Endothelial cell (in vitro differentiated cells): Measurements from ENCODE around the gene TFDP2. TPM values are rescaled to one million over a fixed set of nuclear protein-coding genes. Genes with fewer than 3 reads are reported as not detected.
"Not testable (repeated sequence)": the region's sequence is repeated elsewhere in the genome, so short reads cannot be mapped to it uniquely, and the experiment has no call there.

ENCODE experiments used
- DNase-seq: peaks from one replicate; pipeline ENCODE4 v3.0.0; 2021; ENCODE audit warnings: low spot score
- H3K27ac Mint-ChIP-seq: one replicate; pipeline ENCODE4 v1.8.0; 2021; ENCODE audit warnings: mixed read lengths, inconsistent platforms; ENCODE audit not compliant: unreplicated experiment
- H3K27me3 Mint-ChIP-seq: one replicate; pipeline ENCODE4 v1.8.0; 2021; ENCODE audit warnings: mild to moderate bottlenecking, moderate library complexity, mixed read lengths, inconsistent platforms; ENCODE audit not compliant: unreplicated experiment
- H3K36me3 Mint-ChIP-seq: one replicate; pipeline ENCODE4 v1.8.0; 2021; ENCODE audit warnings: mild to moderate bottlenecking, low read depth, mixed read lengths, inconsistent platforms; ENCODE audit not compliant: unreplicated experiment
- H3K4me1 Mint-ChIP-seq: one replicate; pipeline ENCODE4 v1.8.0; 2021; ENCODE audit warnings: mild to moderate bottlenecking, mixed read lengths, inconsistent platforms; ENCODE audit not compliant: unreplicated experiment
- H3K4me3 Mint-ChIP-seq: one replicate; pipeline ENCODE4 v1.8.0; 2021; ENCODE audit warnings: mild to moderate bottlenecking, mixed read lengths, inconsistent platforms; ENCODE audit not compliant: unreplicated experiment
- H3K9me3 Mint-ChIP-seq: one replicate; pipeline ENCODE4 v1.8.0; 2021; ENCODE audit warnings: mixed read lengths, inconsistent platforms; ENCODE audit not compliant: unreplicated experiment
- CTCF ChIP-seq: fragments of 200-600 bp; sonication (generic); IDR thresholded peaks from one replicate; pipeline ENCODE4 v1.5.0; 2021; ENCODE audit warnings: antibody characterized with exemption; ENCODE audit not compliant: unreplicated experiment
- total RNA-seq: library from RNA; stranded (reverse); fragmentation: NEBNext Ultra II Directional; extraction: Animal tissue kit (Norgen Biotek cat#: 25700); gene quantifications from one replicate; pipeline ENCODE4 v1.2.1, GENCODE V29; 2021; ENCODE audit not compliant: unreplicated experiment

The TFDP2 gene
- total RNA-seq, 1 donor from 2014 or later = 31.1 TPM

- Mint-ChIP-seq H3K4me1 (no peaks in the 10 kb centered on the region), H3K9me3 (no peaks in the 10 kb centered on the region), H3K36me3 (peaks cover 4% of the 10 kb centered on the region), H3K4me3 (no peak overlapping the region), H3K27me3 (no peaks in the 10 kb centered on the region), H3K27ac (no peak overlapping the region)
- no peak for DNase-seq
- no peak for TF ChIP-seq CTCF
These were observed 162.7 kb downstream of the TFDP2 start for GRCh38 chr3:141986548-141987107.

- no peak for TF ChIP-seq CTCF
- no peaks in the 10 kb centered on the region for H3K4me1 Mint-ChIP-seq
- no peak overlapping the region for H3K4me3 Mint-ChIP-seq
- peaks cover 8% of the 10 kb centered on the region for H3K36me3 Mint-ChIP-seq
- H3K27ac Mint-ChIP-seq = no peak overlapping the region
- no peak for DNase-seq
- no peaks in the 10 kb centered on the region for H3K9me3 Mint-ChIP-seq
- no peaks in the 10 kb centered on the region for H3K27me3 Mint-ChIP-seq
These were observed 168.3 kb downstream of the TFDP2 start for GRCh38 chr3:141981084-141981483.

- H3K4me1 Mint-ChIP-seq = no peaks in the 10 kb centered on the region
- H3K27ac Mint-ChIP-seq = no peak overlapping the region
- no peak overlapping the region for H3K4me3 Mint-ChIP-seq
- no peaks in the 10 kb centered on the region for H3K27me3 Mint-ChIP-seq
- TF ChIP-seq CTCF = no peak
- no peaks in the 10 kb centered on the region for H3K9me3 Mint-ChIP-seq
- H3K36me3 Mint-ChIP-seq = peaks cover 8% of the 10 kb centered on the region
- no peak for DNase-seq
These were observed 170.2 kb downstream of the TFDP2 start for GRCh38 chr3:141979050-141979671.

GRCh38 chr3:141974777-141975176, 174.6 kb downstream of the TFDP2 start:
- not testable (repeated sequence) for H3K4me3 Mint-ChIP-seq, H3K4me1 Mint-ChIP-seq, H3K27me3 Mint-ChIP-seq, H3K36me3 Mint-ChIP-seq, DNase-seq, H3K27ac Mint-ChIP-seq, H3K9me3 Mint-ChIP-seq

GRCh38 chr3:141972399-141972798, 176.9 kb downstream of the TFDP2 start:
- no peak for DNase-seq
- H3K4me3 Mint-ChIP-seq = no peak overlapping the region
- peaks cover 8% of the 10 kb centered on the region for H3K36me3 Mint-ChIP-seq
- TF ChIP-seq CTCF = no peak
- no peaks in the 10 kb centered on the region for H3K9me3 Mint-ChIP-seq
- no peaks in the 10 kb centered on the region for H3K4me1 Mint-ChIP-seq
- H3K27me3 Mint-ChIP-seq = no peaks in the 10 kb centered on the region
- no peak overlapping the region for H3K27ac Mint-ChIP-seq
